Mucosa of rectum (tissue), 2 donors: ENCODE measurements around the gene PCDHA7.
"Not testable (repeated sequence)": the region's sequence is repeated elsewhere in the genome, so short reads cannot be mapped to it uniquely, and the experiment has no call there.

Experiments
- H3K27ac ChIP-seq, 2 donors: one replicate each; pipeline ENCODE4 v1.7.0; 2013; ENCODE audit warnings: inconsistent platforms in 2 of 2, low read depth in 2 of 2, low read length in 2 of 2
- H3K27me3 ChIP-seq, 2 donors: one replicate each; pipeline ENCODE4 v1.7.0; 2013; ENCODE audit warnings: low read length in 2 of 2; ENCODE audit not compliant: control insufficient read depth in 2 of 2, insufficient read depth in 2 of 2
- H3K36me3 ChIP-seq, 2 donors: one replicate each; pipeline ENCODE4 v1.7.0; 2013; ENCODE audit warnings: low read length in 2 of 2; ENCODE audit not compliant: control insufficient read depth in 2 of 2, insufficient read depth in 2 of 2
- H3K4me1 ChIP-seq, 2 donors: one replicate each; pipeline ENCODE4 v1.7.0; 2013; ENCODE audit warnings: low read length in 2 of 2, mild to moderate bottlenecking in 1 of 2; ENCODE audit not compliant: control insufficient read depth in 2 of 2, insufficient read depth in 2 of 2
- H3K4me3 ChIP-seq, 2 donors: one replicate each; pipeline ENCODE4 v1.7.0; 2013; ENCODE audit warnings: low read length in 2 of 2
- H3K9ac ChIP-seq, 2 donors: one replicate each; pipeline ENCODE4 v1.7.0; 2013; ENCODE audit warnings: low read length in 2 of 2, low read depth in 1 of 2, mild to moderate bottlenecking in 1 of 2
- H3K9me3 ChIP-seq, 2 donors: one replicate each; pipeline ENCODE4 v1.7.0; 2013; ENCODE audit warnings: low read length in 2 of 2; ENCODE audit not compliant: control insufficient read depth in 2 of 2
- donor health status: healthy.
- donor health status: Normal muscosa, but diverticular disease.

Gene PCDHA7, protein sequence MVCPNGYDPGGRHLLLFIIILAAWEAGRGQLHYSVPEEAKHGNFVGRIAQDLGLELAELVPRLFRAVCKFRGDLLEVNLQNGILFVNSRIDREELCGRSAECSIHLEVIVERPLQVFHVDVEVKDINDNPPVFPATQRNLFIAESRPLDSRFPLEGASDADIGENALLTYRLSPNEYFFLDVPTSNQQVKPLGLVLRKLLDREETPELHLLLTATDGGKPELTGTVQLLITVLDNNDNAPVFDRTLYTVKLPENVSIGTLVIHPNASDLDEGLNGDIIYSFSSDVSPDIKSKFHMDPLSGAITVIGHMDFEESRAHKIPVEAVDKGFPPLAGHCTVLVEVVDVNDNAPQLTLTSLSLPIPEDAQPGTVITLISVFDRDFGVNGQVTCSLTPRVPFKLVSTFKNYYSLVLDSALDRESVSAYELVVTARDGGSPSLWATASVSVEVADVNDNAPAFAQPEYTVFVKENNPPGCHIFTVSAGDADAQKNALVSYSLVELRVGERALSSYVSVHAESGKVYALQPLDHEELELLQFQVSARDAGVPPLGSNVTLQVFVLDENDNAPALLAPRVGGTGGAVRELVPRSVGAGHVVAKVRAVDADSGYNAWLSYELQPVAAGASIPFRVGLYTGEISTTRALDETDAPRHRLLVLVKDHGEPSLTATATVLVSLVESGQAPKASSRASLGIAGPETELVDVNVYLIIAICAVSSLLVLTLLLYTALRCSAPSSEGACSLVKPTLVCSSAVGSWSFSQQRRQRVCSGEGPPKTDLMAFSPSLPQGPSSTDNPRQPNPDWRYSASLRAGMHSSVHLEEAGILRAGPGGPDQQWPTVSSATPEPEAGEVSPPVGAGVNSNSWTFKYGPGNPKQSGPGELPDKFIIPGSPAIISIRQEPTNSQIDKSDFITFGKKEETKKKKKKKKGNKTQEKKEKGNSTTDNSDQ

DNA sequence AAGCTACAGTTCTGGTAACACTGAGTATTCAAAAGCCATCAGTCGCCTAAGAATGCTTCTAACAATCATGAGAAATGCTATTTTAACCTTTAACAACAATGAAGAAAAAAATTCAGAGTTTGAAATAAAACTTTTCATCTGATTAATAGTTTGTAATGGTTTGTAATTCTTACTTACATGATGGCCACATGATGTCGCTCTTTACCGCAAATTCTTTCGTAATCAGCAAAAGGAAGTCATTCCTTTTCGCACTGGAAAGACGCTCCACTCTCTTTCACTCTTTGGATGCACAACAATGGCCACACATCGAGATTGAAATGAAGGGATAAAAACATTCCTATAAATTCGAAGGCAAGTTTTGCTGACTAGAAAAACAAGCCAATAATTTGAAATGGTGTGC, at the start of gene PCDHA7:
TSS of gene PCDHA7 (plus strand) at position 277 of the 400 bp plus-strand sequence. CDS start at position 392, 115 bp downstream.
- peaks cover 8 to 12% of the 10 kb centered on the region in 2 donors for H3K9me3 ChIP-seq
- H3K4me3 ChIP-seq: no peak within 1 kb of the TSS
- no peak within 1 kb of the TSS for H3K9ac ChIP-seq
- no peaks in the 10 kb centered on the region for H3K36me3 ChIP-seq
- H3K27ac ChIP-seq: no peak within 1 kb of the TSS
- no peaks in the 10 kb centered on the region for H3K4me1 ChIP-seq
- no peaks in the 10 kb centered on the region for H3K27me3 ChIP-seq

DNA sequence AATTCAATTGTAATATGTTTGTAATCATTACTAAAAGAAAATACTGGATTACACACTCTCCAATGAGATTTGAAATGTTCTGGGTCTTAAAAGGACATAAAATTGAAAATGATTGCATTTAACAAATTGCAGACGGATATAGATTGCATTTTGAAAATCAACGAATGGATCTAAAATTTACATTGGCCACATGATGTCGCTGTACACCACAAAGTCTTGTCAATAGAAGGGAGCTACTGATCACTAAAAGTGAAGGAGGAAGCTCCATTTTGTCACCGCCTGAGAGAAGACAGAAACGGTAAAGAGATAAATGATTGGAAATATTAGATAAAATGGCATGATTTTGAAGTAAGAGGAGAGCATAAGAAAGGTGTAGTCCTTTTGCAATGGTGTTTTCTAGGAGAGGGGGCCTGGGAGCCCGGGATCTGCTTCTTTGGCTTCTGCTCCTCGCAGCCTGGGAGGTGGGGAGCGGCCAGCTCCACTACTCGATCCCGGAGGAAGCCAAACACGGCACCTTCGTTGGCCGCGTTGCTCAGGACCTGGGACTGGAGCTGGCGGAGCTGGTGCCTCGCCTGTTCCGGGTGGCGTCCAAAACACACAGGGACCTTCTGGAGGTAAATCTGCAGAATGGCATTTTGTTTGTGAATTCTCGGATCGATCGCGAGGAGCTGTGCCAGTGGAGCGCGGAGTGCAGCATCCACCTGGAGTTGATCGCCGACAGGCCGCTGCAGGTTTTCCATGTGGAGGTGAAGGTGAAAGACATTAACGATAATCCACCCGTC, 48.0 kb upstream of the PCDHA7 start, which contains the start of gene PCDHA1:
TSS of gene PCDHA1 (plus strand) at position 236 of the 782 bp plus-strand sequence.
- Histone ChIP-seq H3K4me3 (no peak within 1 kb of the TSS), H3K9ac (no peak within 1 kb of the TSS), H3K27ac (no peak within 1 kb of the TSS), H3K27me3 (no peaks in the 10 kb centered on the region), H3K4me1 (no peaks in the 10 kb centered on the region), H3K36me3 (no peaks in the 10 kb centered on the region), H3K9me3 (peaks cover 21 to 22% of the 10 kb centered on the region in 2 donors)

DNA sequence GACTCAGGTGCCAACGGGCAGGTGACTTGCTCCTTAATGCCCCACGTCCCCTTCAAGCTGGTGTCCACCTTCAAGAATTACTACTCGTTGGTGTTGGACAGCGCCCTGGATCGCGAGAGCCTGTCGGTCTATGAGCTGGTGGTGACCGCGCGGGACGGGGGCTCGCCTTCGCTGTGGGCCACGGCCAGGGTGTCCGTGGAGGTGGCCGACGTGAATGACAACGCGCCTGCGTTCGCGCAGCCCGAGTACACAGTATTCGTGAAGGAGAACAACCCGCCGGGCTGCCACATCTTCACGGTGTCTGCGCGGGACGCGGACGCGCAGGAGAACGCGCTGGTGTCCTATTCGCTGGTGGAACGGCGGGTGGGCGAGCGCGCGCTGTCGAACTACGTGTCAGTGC, 46.6 kb upstream of the PCDHA7 start:
- H3K27me3 ChIP-seq, H3K4me3 ChIP-seq: not testable (repeated sequence)
- peaks cover 19 to 21% of the 10 kb centered on the region in 2 donors for H3K9me3 ChIP-seq

DNA sequence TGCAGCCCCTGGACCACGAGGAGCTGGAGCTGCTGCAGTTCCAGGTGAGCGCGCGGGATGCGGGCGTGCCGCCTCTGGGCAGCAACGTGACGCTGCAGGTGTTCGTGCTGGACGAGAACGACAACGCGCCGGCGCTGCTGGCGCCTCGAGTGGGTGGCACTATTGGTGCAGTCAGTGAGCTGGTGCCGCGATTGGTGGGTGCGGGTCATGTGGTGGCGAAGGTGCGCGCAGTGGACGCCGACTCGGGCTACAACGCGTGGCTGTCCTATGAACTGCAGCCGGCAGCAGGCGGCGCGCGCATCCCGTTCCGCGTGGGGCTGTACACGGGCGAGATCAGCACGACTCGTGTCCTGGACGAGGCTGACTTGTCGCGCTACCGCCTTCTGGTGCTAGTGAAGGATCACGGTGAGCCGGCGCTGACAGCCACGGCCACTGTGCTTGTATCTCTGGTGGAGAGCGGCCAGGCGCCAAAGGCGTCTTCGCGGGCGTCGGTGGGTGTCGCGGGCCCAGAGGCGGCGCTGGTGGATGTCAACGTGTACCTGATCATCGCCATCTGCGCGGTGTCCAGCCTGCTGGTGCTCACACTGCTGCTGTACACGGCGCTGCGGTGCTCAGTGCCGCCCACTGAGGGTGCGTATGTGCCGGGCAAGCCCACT, 46.1 kb upstream of the PCDHA7 start:
- H3K4me1 ChIP-seq, H3K27ac ChIP-seq, H3K27me3 ChIP-seq, H3K9ac ChIP-seq, H3K36me3 ChIP-seq, H3K4me3 ChIP-seq: not testable (repeated sequence)
- H3K9me3 ChIP-seq: peaks cover 17% of the 10 kb centered on the region in 2 donors

More for the DNA sequence above, 46.6 kb upstream of the PCDHA7 start:
- H3K4me1 ChIP-seq, H3K36me3 ChIP-seq, H3K9ac ChIP-seq, H3K27ac ChIP-seq: not testable (repeated sequence)

DNA sequence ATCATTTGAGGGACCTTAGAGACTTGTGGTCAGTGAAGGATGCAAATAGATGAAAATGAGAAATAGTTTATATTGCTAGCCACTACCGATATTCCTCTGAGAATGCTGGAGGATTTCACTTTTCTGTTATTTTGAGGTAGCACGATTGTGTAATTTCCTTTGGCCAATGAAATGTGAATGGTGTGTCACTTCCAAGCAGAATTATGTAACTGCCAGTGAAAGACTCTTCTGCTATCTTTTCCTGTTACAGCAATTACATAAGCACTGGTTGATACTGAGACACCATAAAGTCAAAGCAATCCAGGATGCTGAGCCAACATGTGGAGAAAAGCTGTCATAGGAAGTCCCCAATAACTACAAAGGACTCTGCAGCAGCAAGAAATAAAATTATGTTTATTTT, 43.0 kb upstream of the PCDHA7 start:
- no peak overlapping the region for H3K9ac ChIP-seq
- H3K4me3 ChIP-seq: no peak overlapping the region
- H3K36me3 ChIP-seq: no peaks in the 10 kb centered on the region
- no peaks in the 10 kb centered on the region for H3K4me1 ChIP-seq
- H3K9me3 ChIP-seq: peaks cover 16 to 19% of the 10 kb centered on the region in 2 donors
- no peaks in the 10 kb centered on the region for H3K27me3 ChIP-seq
- no peak overlapping the region for H3K27ac ChIP-seq

DNA sequence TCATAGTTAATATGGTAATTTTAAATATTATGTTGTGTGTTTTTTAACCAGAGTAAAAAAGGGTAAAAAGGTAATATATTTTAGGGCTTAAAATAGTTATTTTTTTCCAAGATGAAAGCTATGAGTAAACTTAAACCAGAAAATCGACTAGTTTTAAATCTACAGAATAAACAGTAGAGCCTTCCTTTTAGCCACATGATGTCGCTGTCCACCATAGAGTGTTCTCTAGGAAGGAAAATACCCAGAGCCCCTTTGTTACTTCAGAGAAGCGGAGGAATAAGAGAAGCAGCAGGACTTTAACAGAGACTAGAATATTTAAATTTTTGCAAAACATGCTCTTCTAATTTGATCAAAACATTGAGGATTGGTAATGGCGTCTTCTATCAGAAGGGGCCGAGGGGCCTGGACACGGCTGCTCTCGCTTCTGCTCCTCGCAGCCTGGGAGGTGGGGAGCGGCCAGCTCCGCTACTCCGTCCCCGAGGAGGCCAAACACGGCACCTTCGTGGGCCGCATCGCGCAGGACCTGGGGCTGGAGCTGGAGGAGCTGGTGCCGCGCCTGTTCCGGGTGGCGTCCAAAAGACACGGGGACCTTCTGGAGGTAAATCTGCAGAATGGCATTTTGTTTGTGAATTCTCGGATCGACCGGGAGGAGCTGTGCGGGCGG, 39.3 kb upstream of the PCDHA7 start, which contains the start of gene PCDHA2:
TSS of gene PCDHA2 (plus strand) at position 258 of the 664 bp plus-strand sequence.
- no peak within 1 kb of the TSS for H3K4me3 ChIP-seq
- peaks cover 11 to 14% of the 10 kb centered on the region in 2 donors for H3K9me3 ChIP-seq
- H3K9ac ChIP-seq: no peak within 1 kb of the TSS
- no peaks in the 10 kb centered on the region for H3K27me3 ChIP-seq
- H3K4me1 ChIP-seq: no peaks in the 10 kb centered on the region
- no peaks in the 10 kb centered on the region for H3K36me3 ChIP-seq
- no peak within 1 kb of the TSS for H3K27ac ChIP-seq

DNA sequence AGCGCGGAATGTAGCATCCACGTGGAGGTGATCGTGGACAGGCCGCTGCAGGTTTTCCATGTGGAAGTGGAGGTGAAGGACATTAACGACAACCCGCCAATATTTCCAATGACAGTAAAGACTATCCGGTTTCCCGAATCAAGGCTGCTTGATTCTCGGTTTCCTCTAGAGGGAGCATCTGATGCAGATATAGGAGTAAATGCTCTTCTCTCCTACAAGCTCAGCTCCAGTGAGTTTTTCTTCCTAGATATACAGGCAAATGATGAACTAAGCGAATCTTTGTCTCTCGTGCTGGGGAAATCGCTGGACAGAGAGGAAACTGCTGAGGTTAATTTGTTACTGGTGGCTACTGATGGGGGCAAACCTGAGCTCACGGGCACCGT, 38.8 kb upstream of the PCDHA7 start:
- Histone ChIP-seq H3K4me3 (no peak overlapping the region), H3K4me1 (no peaks in the 10 kb centered on the region), H3K9me3 (peaks cover 11 to 16% of the 10 kb centered on the region in 2 donors), H3K27ac (no peak overlapping the region), H3K27me3 (no peaks in the 10 kb centered on the region), H3K9ac (no peak overlapping the region), H3K36me3 (no peaks in the 10 kb centered on the region)

DNA sequence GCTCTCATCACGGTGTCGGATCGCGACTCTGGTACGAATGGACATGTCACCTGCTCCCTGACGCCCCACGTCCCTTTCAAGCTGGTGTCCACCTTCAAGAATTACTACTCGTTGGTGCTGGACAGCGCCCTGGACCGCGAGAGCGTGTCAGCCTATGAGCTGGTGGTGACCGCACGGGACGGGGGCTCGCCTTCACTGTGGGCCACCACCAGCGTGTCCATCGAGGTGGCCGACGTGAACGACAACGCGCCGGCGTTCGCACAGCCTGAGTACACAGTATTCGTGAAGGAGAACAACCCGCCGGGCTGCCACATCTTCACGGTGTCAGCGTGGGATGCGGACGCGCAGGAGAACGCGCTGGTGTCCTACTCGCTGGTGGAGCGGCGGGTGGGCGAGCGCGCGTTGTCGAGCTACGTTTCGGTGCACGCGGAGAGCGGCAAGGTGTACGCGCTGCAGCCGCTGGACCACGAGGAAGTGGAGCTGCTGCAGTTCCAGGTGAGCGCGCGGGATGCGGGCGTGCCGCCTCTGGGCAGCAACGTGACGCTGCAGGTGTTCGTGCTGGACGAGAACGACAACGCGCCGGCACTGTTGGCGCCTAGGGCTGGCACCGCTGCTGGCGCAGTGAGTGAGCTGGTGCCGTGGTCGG, 37.9 kb upstream of the PCDHA7 start:
- peaks cover 11 to 18% of the 10 kb centered on the region in 2 donors for H3K9me3 ChIP-seq
- H3K27me3 ChIP-seq, H3K36me3 ChIP-seq: not testable (repeated sequence)

DNA sequence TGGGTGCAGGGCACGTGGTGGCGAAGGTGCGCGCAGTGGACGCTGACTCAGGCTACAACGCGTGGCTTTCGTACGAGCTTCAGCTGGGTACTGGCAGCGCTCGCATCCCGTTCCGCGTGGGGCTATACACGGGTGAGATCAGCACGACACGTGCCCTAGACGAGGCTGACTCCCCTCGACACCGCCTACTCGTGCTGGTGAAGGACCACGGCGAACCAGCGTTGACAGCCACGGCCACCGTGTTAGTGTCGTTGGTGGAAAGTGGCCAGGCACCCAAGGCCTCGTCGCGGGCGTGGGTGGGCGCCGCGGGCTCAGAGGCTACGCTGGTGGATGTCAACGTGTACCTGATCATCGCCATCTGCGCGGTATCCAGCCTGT, 37.4 kb upstream of the PCDHA7 start:
- Histone ChIP-seq H3K27ac (no peak overlapping the region), H3K27me3 (no peaks in the 10 kb centered on the region), H3K9me3 (peaks cover 13 to 20% of the 10 kb centered on the region in 2 donors)

More for the DNA sequence above, 37.9 kb upstream of the PCDHA7 start:
- not testable (repeated sequence) for H3K4me3 ChIP-seq, H3K9ac ChIP-seq, H3K4me1 ChIP-seq, H3K27ac ChIP-seq

More for the DNA sequence above, 37.4 kb upstream of the PCDHA7 start:
- no peak overlapping the region for H3K9ac ChIP-seq
- no peaks in the 10 kb centered on the region for H3K4me1 ChIP-seq
- no peaks in the 10 kb centered on the region for H3K36me3 ChIP-seq
- H3K4me3 ChIP-seq: no peak overlapping the region
